Panc1 (cell line): ENCODE measurements around the gene TMEM184A. TPM values are rescaled to one million over a fixed set of nuclear protein-coding genes. Genes with fewer than 3 reads are reported as not detected.
A peak's percentile ranks its signal among the peaks of the same experiment; 100 is the strongest.

ENCODE experiments used
- ATAC-seq: fragments of 200-7000 bp; cut with Tn5 transposase; 2 replicates; pipeline ENCODE4 v1.9.1; 2020; ENCODE audit warnings: mild to moderate bottlenecking, moderate library complexity
- BruUV-seq: library from RNA; stranded (reverse); fragments of 400-500 nt; replicated peaks from 2 replicates; lab custom pipeline; 2021; lab: Mats Ljungman, UMichigan
- CTCF ChIA-PET: fragments of 300-600 bp; sonication (Branson Sonifier 250); formaldehyde crosslinking; loops from one replicate; lab custom pipeline; 2022; ENCODE audit warnings: antibody characterized with exemption; lab: Charles Lee
- POLR2A ChIA-PET: fragments of 300-600 bp; sonication (Branson Sonifier 250); formaldehyde crosslinking; loops from one replicate; lab custom pipeline; 2022; ENCODE audit warnings: antibody characterized with exemption; lab: Charles Lee
- DNase-seq: peaks from one replicate; pipeline ENCODE4 v3.0.0-alpha.2; 2010; ENCODE audit warnings: low read depth, low spot score
- H3K27ac ChIP-seq: 2 replicates; pipeline ENCODE4 v1.5.1; 2011; ENCODE audit warnings: mild to moderate bottlenecking, low read length, inconsistent platforms
- H3K27me3 ChIP-seq: fragments of 200-500 bp; sonication (Bioruptor generic); 2 replicates; pipeline ENCODE4 v1.6.0; 2014; ENCODE audit warnings: low read length, inconsistent platforms; ENCODE audit not compliant: control insufficient read depth, insufficient read depth
- H3K36me3 ChIP-seq: fragments of 200-500 bp; sonication (Bioruptor generic); 2 replicates; pipeline ENCODE4 v1.5.1; 2014; ENCODE audit warnings: inconsistent platforms, mild to moderate bottlenecking, low read length, moderate library complexity; ENCODE audit not compliant: control insufficient read depth, insufficient read depth
- H3K4me1 ChIP-seq: 2 replicates; pipeline ENCODE4 v1.5.1; 2011; ENCODE audit warnings: inconsistent platforms, mild to moderate bottlenecking, low read length, moderate library complexity; ENCODE audit not compliant: control insufficient read depth, insufficient read depth
- H3K4me3 ChIP-seq, 2 experiments: 2 replicates each; pipeline ENCODE4 v1.5.1; 2011 to 2012; ENCODE audit warnings: low read depth in 2 of 2, low read length in 2 of 2, mild to moderate bottlenecking in 2 of 2, inconsistent platforms in 1 of 2, moderate library complexity in 1 of 2
- H3K9me3 ChIP-seq: fragments of 200-500 bp; sonication (Bioruptor generic); 2 replicates; pipeline ENCODE4 v1.5.1; 2014; ENCODE audit warnings: low read depth, mild to moderate bottlenecking, inconsistent platforms, low read length, moderate library complexity; ENCODE audit not compliant: control insufficient read depth, insufficient read depth
- POLR2AphosphoS5 ChIP-seq: IDR thresholded peaks from 2 replicates; pipeline ENCODE4 v1.6.1; 2012; ENCODE audit warnings: mild to moderate bottlenecking, low read depth, low read length, moderate library complexity
- SIN3A ChIP-seq: IDR thresholded peaks from 2 replicates; pipeline ENCODE4 v1.6.1; 2012; ENCODE audit warnings: low read depth, mild to moderate bottlenecking, low read length, moderate library complexity, borderline replicate concordance; ENCODE audit not compliant: insufficient read depth
- TCF7L2 ChIP-seq: IDR thresholded peaks from 2 replicates; pipeline ENCODE4 v1.6.1; 2011; ENCODE audit warnings: mild to moderate bottlenecking, low read depth, low read length, inconsistent platforms
- in situ Hi-C: cut with HindIII; loops from 2 replicates; pipeline ENCODE4 v1.10.0; 2016; ENCODE audit warnings: low sequenced_read_pairs, low pct_unique_long_range_greater_than_20kb
- intact Hi-C: fragments of 100-400 bp; cut with micrococcal nuclease; formaldehyde crosslinking; loops from one replicate; pipeline ENCODE4 v1.10.0; 2022; ENCODE audit not compliant: unreplicated experiment
- total RNA-seq: library from RNA; stranded (reverse); gene quantifications from one replicate; pipeline ENCODE4 v1.2.1, GENCODE V29; 2021; ENCODE audit not compliant: unreplicated experiment
- TF ChIP-seq, protein P1 (sequence below): fragments of 450-650 bp; IDR thresholded peaks from 2 replicates; pipeline ENCODE4 v1.5.1; 2017; ENCODE audit warnings: mild to moderate bottlenecking
- TF ChIP-seq, protein P2 (sequence below), 2 experiments: IDR thresholded peaks; 2 replicates each; pipeline ENCODE4 v1.6.1; 2011 to 2012; ENCODE audit warnings: low read depth in 2 of 2, control low read depth in 1 of 2, low read length in 1 of 2, mild to moderate bottlenecking in 1 of 2, moderate library complexity in 1 of 2; ENCODE audit not compliant: insufficient read depth in 1 of 2

The TMEM184A gene
- total RNA-seq, 1 experiment from 2014 or later = 9.2 TPM

DNA sequence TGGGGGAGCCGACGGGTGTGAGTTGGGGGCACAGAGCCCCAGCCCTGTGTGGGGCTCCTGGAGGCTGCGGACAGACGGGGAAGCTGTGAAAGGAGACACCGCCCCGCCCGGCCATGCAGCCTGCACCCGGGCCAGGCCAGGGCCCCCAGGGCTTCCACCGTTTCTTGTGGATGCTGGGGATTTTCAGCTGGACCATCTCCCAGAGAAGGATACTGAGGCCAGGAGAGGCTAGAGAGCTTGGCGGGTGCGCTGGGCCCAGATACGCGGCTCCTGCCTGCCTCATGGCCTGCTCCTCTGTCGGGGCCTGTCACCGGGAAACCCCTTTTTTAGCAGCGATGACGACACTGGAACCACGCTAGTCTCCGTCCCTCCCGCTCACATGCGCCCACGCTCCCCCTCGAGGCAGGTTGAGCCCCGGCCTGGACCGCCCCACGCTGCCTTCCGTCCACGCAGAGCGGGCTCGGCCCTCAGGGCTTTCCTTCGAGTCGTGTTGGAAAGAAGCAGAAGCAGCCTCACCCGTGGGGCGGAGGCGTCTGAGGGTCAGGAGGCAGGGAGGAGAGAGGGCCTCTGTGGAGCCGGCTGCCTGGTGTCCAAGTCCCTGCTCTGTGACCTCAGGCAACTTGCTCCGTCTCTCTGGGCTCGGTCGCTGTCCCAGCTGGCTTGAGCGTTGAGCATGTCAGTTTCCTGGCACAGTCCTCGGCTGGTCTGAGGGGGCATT lies 11.7 kb downstream of the TMEM184A start:
- TF ChIP-seq POLR2AphosphoS5 (no peak; the same call in 1 of the 2 replicates), TCF7L2 (no peak), SIN3A (no peak)
- TF ChIP-seq, protein P1, sequence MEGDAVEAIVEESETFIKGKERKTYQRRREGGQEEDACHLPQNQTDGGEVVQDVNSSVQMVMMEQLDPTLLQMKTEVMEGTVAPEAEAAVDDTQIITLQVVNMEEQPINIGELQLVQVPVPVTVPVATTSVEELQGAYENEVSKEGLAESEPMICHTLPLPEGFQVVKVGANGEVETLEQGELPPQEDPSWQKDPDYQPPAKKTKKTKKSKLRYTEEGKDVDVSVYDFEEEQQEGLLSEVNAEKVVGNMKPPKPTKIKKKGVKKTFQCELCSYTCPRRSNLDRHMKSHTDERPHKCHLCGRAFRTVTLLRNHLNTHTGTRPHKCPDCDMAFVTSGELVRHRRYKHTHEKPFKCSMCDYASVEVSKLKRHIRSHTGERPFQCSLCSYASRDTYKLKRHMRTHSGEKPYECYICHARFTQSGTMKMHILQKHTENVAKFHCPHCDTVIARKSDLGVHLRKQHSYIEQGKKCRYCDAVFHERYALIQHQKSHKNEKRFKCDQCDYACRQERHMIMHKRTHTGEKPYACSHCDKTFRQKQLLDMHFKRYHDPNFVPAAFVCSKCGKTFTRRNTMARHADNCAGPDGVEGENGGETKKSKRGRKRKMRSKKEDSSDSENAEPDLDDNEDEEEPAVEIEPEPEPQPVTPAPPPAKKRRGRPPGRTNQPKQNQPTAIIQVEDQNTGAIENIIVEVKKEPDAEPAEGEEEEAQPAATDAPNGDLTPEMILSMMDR = no peak
- TF ChIP-seq, protein P2, sequence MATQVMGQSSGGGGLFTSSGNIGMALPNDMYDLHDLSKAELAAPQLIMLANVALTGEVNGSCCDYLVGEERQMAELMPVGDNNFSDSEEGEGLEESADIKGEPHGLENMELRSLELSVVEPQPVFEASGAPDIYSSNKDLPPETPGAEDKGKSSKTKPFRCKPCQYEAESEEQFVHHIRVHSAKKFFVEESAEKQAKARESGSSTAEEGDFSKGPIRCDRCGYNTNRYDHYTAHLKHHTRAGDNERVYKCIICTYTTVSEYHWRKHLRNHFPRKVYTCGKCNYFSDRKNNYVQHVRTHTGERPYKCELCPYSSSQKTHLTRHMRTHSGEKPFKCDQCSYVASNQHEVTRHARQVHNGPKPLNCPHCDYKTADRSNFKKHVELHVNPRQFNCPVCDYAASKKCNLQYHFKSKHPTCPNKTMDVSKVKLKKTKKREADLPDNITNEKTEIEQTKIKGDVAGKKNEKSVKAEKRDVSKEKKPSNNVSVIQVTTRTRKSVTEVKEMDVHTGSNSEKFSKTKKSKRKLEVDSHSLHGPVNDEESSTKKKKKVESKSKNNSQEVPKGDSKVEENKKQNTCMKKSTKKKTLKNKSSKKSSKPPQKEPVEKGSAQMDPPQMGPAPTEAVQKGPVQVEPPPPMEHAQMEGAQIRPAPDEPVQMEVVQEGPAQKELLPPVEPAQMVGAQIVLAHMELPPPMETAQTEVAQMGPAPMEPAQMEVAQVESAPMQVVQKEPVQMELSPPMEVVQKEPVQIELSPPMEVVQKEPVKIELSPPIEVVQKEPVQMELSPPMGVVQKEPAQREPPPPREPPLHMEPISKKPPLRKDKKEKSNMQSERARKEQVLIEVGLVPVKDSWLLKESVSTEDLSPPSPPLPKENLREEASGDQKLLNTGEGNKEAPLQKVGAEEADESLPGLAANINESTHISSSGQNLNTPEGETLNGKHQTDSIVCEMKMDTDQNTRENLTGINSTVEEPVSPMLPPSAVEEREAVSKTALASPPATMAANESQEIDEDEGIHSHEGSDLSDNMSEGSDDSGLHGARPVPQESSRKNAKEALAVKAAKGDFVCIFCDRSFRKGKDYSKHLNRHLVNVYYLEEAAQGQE (IDR thresholded peaks at IDR 0.05; ENCODE audit: insufficient read depth in 1 of 2, low read depth in 2 of 2, low read length in 1 of 2) = no peak
- peak overlapping the region; percentile 78 for H3K27ac ChIP-seq
- H3K36me3 ChIP-seq = peaks cover 3% of the 10 kb centered on the region; the same call in 1 of the 2 replicates
- CTCF ChIA-PET = interaction anchor here (0.6 kb wide), 1 partner anchor 45 kb away, joined by 3 read pairs; no protein-coding TSS in a partner anchor
- BruUV-seq = no TSS peak
- H3K4me3 ChIP-seq = no peak overlapping the region
- no peaks in the 10 kb centered on the region for H3K27me3 ChIP-seq
- ATAC-seq (peak; percentile 13), DNase-seq (no peak)
- no peaks in the 10 kb centered on the region for H3K9me3 ChIP-seq
- H3K4me1 ChIP-seq = peaks cover 56% of the 10 kb centered on the region
- intact Hi-C loops (no loop called here), in situ Hi-C loops (no loop called here)
- POLR2A ChIA-PET = no interaction called here

DNA sequence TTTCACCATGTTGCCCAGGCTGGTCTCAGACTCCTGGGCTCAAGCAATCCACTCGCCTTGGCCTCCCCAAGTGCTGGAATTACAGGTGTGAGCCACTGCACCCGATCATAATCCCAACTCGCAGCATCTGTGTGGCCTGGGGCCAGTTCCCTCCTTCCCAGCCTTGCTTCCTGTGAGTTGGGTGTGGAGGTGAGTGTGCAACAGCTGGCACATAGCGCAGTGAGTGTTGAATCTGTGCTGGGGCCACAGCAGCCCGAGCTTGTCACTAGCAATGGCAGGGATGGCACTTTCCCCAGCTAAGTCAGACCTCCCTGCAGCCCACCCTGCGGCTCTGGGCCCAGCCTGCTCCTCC lies 12.2 kb downstream of the TMEM184A start:
- Histone ChIP-seq H3K36me3 (peaks cover 3% of the 10 kb centered on the region; the same call in 1 of the 2 replicates), H3K27ac (peak overlapping the region; percentile 78), H3K4me1 (peaks cover 62% of the 10 kb centered on the region), H3K9me3 (no peaks in the 10 kb centered on the region), H3K4me3 (no peak overlapping the region), H3K27me3 (no peaks in the 10 kb centered on the region)
- TF ChIP-seq SIN3A (no peak), POLR2AphosphoS5 (no peak), TCF7L2 (no peak)
- TF ChIP-seq, protein P1 = no peak
- TF ChIP-seq, protein P2 (IDR thresholded peaks at IDR 0.05; ENCODE audit: insufficient read depth in 1 of 2, low read depth in 2 of 2, low read length in 1 of 2) = no peak
- ChIA-PET CTCF (no interaction called here), POLR2A (interaction anchor here (0.5 kb wide), 1 partner anchor 9 kb away, joined by 5 read pairs; no protein-coding TSS in a partner anchor)
- intact Hi-C loops = no loop called here
- ATAC-seq (peak; percentile 5; the same call in 1 of the 2 replicates), DNase-seq (no peak)
- in situ Hi-C loops = no loop called here
- BruUV-seq = no TSS peak
